ENCODE data around the gene SLC50A1.

Gene SLC50A1

DNA sequence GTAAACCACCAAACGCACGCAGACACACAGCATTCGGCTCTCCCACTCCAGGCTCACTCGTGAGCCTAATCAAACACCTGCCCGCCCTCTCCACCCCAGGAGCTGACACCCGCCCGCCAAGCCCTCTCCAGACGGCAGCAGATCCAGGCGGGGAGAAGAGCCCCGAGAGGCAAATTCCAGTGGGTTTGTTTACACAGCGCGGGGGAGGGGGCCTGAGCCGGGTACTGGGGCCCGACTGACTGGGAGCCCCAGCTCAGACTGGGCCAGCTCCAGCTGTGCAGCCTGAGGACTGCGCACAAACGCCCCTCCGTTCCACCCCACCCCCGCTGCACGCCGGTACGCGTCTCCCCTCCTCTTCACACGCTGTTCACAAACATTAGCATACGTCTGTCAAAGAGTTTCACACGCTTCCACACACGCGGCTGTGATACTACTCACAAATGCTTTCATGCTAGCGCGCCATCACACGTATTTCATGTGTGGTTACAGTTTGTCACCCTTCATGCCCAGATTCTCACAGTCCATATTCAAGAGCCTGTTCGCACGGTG, 9.0 kb upstream of the SLC50A1 start:
- TF ChIP-seq CTCF (conservative IDR thresholded peaks at IDR 0.05; ENCODE audit: low read depth, low read length): no peak
- H3K79me2 ChIP-seq (ENCODE audit: insufficient read depth, low read depth): no peaks in the 10 kb centered on the region
- H3K4me1 ChIP-seq (ENCODE audit: low read depth, poor library complexity, severe bottlenecking): peaks cover 26% of the 10 kb centered on the region
- H3K4me2 ChIP-seq: peak overlapping the region; percentile 89
- no peaks in the 10 kb centered on the region for H4K20me1 ChIP-seq (ENCODE audit: insufficient read depth)
- H3K27me3 ChIP-seq (ENCODE audit: insufficient read depth, low read depth): peaks cover 81% of the 10 kb centered on the region
- no peak overlapping the region for H3K27ac ChIP-seq
- H3K9ac ChIP-seq: no peak overlapping the region
- peak overlapping the region; percentile 72; the same call in 1 of the 2 replicates for H2AFZ ChIP-seq (ENCODE audit: low read depth)
- H3K36me3 ChIP-seq (ENCODE audit: insufficient read depth): no peaks in the 10 kb centered on the region
- peak overlapping the region; percentile 88 for H3K4me3 ChIP-seq (IDR thresholded peaks at IDR 0.05; ENCODE audit: insufficient read depth, low read depth, low read length)

GRCh38 chr1:155127105-155127966, 8.3 kb upstream of the SLC50A1 start, which contains the start of gene EFNA1:
EFNA1 (plus strand) TSS chr1:155127876; CDS start chr1:155127978, 102 bp downstream.
- Histone ChIP-seq H3K4me2 (peak within 1 kb of the TSS; percentile 89), H3K4me3 (IDR thresholded peaks at IDR 0.05; ENCODE audit: insufficient read depth, low read depth, low read length) (peak within 1 kb of the TSS; percentile 88), H3K79me2 (ENCODE audit: insufficient read depth, low read depth) (no peaks in the 10 kb centered on the region), H4K20me1 (ENCODE audit: insufficient read depth) (no peaks in the 10 kb centered on the region), H2AFZ (ENCODE audit: low read depth) (peak within 1 kb of the TSS; percentile 72), H3K27me3 (ENCODE audit: insufficient read depth, low read depth) (peaks cover 74% of the 10 kb centered on the region), H3K36me3 (ENCODE audit: insufficient read depth) (no peaks in the 10 kb centered on the region), H3K27ac (no peak within 1 kb of the TSS), H3K9ac (no peak within 1 kb of the TSS), H3K4me1 (ENCODE audit: low read depth, poor library complexity, severe bottlenecking) (peaks cover 26% of the 10 kb centered on the region)
- no peak for TF ChIP-seq CTCF (conservative IDR thresholded peaks at IDR 0.05; ENCODE audit: low read depth, low read length)

DNA sequence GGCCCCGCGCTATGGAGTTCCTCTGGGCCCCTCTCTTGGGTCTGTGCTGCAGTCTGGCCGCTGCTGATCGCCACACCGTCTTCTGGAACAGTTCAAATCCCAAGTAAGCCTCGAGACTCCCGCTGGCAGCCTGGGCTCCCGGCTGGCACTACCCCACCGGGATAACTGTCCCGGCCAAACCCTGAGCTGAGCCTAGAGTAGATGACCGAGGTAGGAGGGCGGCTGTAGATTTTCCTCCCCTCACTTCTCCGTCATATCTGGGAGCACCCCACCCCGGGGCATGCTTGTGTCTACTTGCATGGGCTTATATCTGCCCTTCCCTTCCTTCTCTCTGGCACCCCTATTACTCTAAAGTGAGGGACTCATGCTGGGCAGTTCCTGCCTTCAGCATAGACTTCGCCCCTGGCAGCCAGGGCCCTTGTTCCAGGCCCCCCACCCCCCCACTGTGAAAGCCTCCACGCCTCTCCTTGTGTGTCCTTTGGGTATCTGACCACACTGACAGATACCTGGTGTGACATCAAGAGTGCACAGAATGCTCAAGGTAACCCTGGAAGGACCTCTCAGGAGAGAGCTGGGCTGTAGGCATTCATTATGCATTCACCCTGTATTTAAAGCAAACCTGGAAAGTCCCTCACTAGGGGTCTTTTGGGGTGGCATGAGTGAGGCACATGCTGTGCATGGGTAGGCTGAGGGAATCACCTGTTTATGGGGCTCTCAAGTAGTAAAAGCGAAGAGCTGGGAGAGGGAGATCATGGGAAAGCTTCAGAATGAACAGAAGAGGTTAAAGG, 7.5 kb upstream of the SLC50A1 start:
- no peaks in the 10 kb centered on the region for H3K79me2 ChIP-seq (ENCODE audit: insufficient read depth, low read depth)
- no peaks in the 10 kb centered on the region for H4K20me1 ChIP-seq (ENCODE audit: insufficient read depth)
- H3K27ac ChIP-seq: no peak overlapping the region
- H3K27me3 ChIP-seq (ENCODE audit: insufficient read depth, low read depth): peaks cover 66% of the 10 kb centered on the region
- peak overlapping the region; percentile 89 for H3K4me2 ChIP-seq
- no peak overlapping the region for H3K9ac ChIP-seq
- H3K4me1 ChIP-seq (ENCODE audit: low read depth, poor library complexity, severe bottlenecking): peaks cover 26% of the 10 kb centered on the region
- no peaks in the 10 kb centered on the region for H3K36me3 ChIP-seq (ENCODE audit: insufficient read depth)
- no peak overlapping the region for H3K4me3 ChIP-seq (IDR thresholded peaks at IDR 0.05; ENCODE audit: insufficient read depth, low read depth, low read length)
- no peak for TF ChIP-seq CTCF (conservative IDR thresholded peaks at IDR 0.05; ENCODE audit: low read depth, low read length)
- H2AFZ ChIP-seq (ENCODE audit: low read depth): peak overlapping the region; percentile 72

GRCh38 chr1:155128755-155129473, 6.7 kb upstream of the SLC50A1 start:
- no peaks in the 10 kb centered on the region for H3K36me3 ChIP-seq (ENCODE audit: insufficient read depth)
- H3K27ac ChIP-seq: no peak overlapping the region
- H3K4me2 ChIP-seq: peak overlapping the region; percentile 89; the same call in 1 of the 2 replicates
- H4K20me1 ChIP-seq (ENCODE audit: insufficient read depth): no peaks in the 10 kb centered on the region
- H3K9ac ChIP-seq: no peak overlapping the region
- no peak overlapping the region for H3K4me3 ChIP-seq (IDR thresholded peaks at IDR 0.05; ENCODE audit: insufficient read depth, low read depth, low read length)
- H3K4me1 ChIP-seq (ENCODE audit: low read depth, poor library complexity, severe bottlenecking): peaks cover 26% of the 10 kb centered on the region
- peaks cover 58% of the 10 kb centered on the region for H3K27me3 ChIP-seq (ENCODE audit: insufficient read depth, low read depth)
- no peaks in the 10 kb centered on the region for H3K79me2 ChIP-seq (ENCODE audit: insufficient read depth, low read depth)
- TF ChIP-seq CTCF (conservative IDR thresholded peaks at IDR 0.05; ENCODE audit: low read depth, low read length): no peak
- H2AFZ ChIP-seq (ENCODE audit: low read depth): no peak overlapping the region
